CD4-positive, alpha-beta T cell (primary cell): ENCODE measurements around the gene TCF3. TPM values are rescaled to one million over a fixed set of nuclear protein-coding genes. Genes with fewer than 3 reads are reported as not detected.

Experiments
- ATAC-seq: fragments of 200-7000 bp; cut with Tn5 transposase; one replicate; pipeline ENCODE4 v1.10.0; 2022; ENCODE audit warnings: mild to moderate bottlenecking; ENCODE audit not compliant: poor library complexity
- CTCF ChIA-PET: fragments of 350-600 bp; sonication (Branson Sonifier 250); formaldehyde crosslinking; loops from one replicate; lab custom pipeline; 2021; ENCODE audit warnings: antibody characterized with exemption, inconsistent platforms; lab: Charles Lee
- POLR2A ChIA-PET: fragments of 350-600 bp; sonication (Branson Sonifier 250); formaldehyde crosslinking; loops from one replicate; lab custom pipeline; 2021; ENCODE audit warnings: antibody characterized with exemption, inconsistent platforms; lab: Charles Lee
- DNase-seq, 14 experiments: peaks; one replicate each; pipeline ENCODE4 v3.0.0-alpha.2; 2013 to 2020; ENCODE audit warnings: mixed read lengths in 2 of 14
- H3K27ac ChIP-seq, 2 donors: one replicate each; pipeline versions ENCODE4 v1.5.1 to v1.7.0; 2013; ENCODE audit warnings: low read length in 2 of 2, low read depth in 1 of 2, mild to moderate bottlenecking in 1 of 2
- H3K27me3 ChIP-seq, 2 experiments: 1 replicate in 1 of 2; 2 replicates in 1 of 2; pipeline versions ENCODE4 v1.6.1 to v1.7.0; 2013; ENCODE audit warnings: low read length in 2 of 2, control low read depth in 1 of 2, mild to moderate bottlenecking in 1 of 2, moderate library complexity in 1 of 2; ENCODE audit not compliant: insufficient read depth in 2 of 2, control insufficient read depth in 1 of 2
- H3K36me3 ChIP-seq: one replicate; pipeline ENCODE4 v1.6.1; 2013; ENCODE audit warnings: low read length, control low read depth; ENCODE audit not compliant: insufficient read depth
- H3K4me1 ChIP-seq: one replicate; pipeline ENCODE4 v1.6.1; 2013; ENCODE audit warnings: low read length, control low read depth; ENCODE audit not compliant: insufficient read depth
- H3K4me3 ChIP-seq: one replicate; pipeline ENCODE4 v1.5.1; 2013; ENCODE audit warnings: mild to moderate bottlenecking, low read length, moderate library complexity
- H3K9me3 ChIP-seq, 2 experiments: 1 replicate in 1 of 2; 2 replicates in 1 of 2; pipeline versions ENCODE4 v1.6.1 to v1.7.0; 2013; ENCODE audit warnings: low read length in 2 of 2, mild to moderate bottlenecking in 2 of 2, control low read depth in 1 of 2, moderate library complexity in 1 of 2; ENCODE audit not compliant: control insufficient read depth in 1 of 2, insufficient read depth in 1 of 2
- H3K27ac Mint-ChIP-seq: one replicate; pipeline ENCODE4 v1.8.0; 2020; ENCODE audit warnings: mixed read lengths
- H3K27me3 Mint-ChIP-seq: one replicate; pipeline ENCODE4 v1.8.0; 2021; ENCODE audit warnings: mixed read lengths
- H3K36me3 Mint-ChIP-seq: one replicate; pipeline ENCODE4 v1.8.0; 2021; ENCODE audit warnings: low read depth, mixed read lengths
- H3K4me1 Mint-ChIP-seq: one replicate; pipeline ENCODE4 v1.8.0; 2021; ENCODE audit warnings: low read depth, mixed read lengths
- H3K4me3 Mint-ChIP-seq: one replicate; pipeline ENCODE4 v1.8.0; 2020; ENCODE audit warnings: mild to moderate bottlenecking, mixed read lengths
- H3K9me3 Mint-ChIP-seq: one replicate; pipeline ENCODE4 v1.8.0; 2020; ENCODE audit warnings: mixed read lengths
- intact Hi-C, 2 experiments: fragments of 100-400 bp; cut with DNase I in 1 of 2; cut with micrococcal nuclease in 1 of 2; formaldehyde crosslinking; loops; one replicate each; pipeline versions ENCODE4 v1.15.1 to v1.9.0; 2023 to 2025; cut with DNase I, micrococcal nuclease
- total RNA-seq, 174 experiments: library from RNA in 2 of 174; stranded (reverse) in 2 of 174; gene quantifications; one replicate each; pipeline ENCODE4 v1.2.3 and lab custom pipeline; 2021 to 2026
- TF ChIP-seq, protein P1 (sequence below): fragments of 200-600 bp; IDR thresholded peaks from one replicate; pipeline ENCODE4 v1.8.0; 2022; ENCODE audit warnings: antibody characterized with exemption, mild to moderate bottlenecking

The TCF3 gene
- total RNA-seq, 2 experiments from 2014 or later = 51.2 to 52.2 TPM

DNA sequence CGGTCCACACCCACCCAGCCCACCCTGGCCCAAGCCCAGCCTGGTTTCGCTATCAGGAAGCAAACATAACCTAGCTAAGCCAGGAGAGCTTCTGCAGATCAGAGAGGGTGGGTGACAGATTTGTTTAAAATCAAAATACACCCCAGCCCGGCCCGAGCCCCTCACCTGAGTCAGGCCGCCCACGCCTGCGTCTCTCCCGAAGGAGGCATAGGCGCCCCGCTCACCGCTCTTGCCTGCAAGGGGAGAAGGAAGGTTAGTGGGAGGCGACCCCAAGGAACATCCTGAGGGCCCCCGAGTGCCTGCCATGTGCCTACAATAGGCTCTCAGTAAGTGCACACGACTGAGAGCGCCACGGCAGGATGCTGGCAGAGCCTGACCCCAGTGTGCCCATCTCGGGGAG lies 25.2 kb downstream of the TCF3 start:
- ATAC-seq (no peak), DNase-seq (no peak)
- intact Hi-C loops = no loop called here
- Mint-ChIP-seq H3K4me1 (peaks cover 7% of the 10 kb centered on the region), H3K27me3 (no peaks in the 10 kb centered on the region), H3K27ac (no peak overlapping the region), H3K9me3 (no peaks in the 10 kb centered on the region), H3K36me3 (peaks cover 19% of the 10 kb centered on the region), H3K4me3 (no peak overlapping the region)
- Histone ChIP-seq H3K36me3 (peaks cover 20% of the 10 kb centered on the region), H3K4me3 (no peak overlapping the region), H3K4me1 (no peaks in the 10 kb centered on the region), H3K27me3 (no peaks in the 10 kb centered on the region), H3K9me3 (peaks cover 0 to 3% of the 10 kb centered on the region in 2 experiments), H3K27ac (no peak overlapping the region)
- CTCF ChIA-PET = no interaction called here
- POLR2A ChIA-PET = no interaction called here
- TF ChIP-seq, protein P1, sequence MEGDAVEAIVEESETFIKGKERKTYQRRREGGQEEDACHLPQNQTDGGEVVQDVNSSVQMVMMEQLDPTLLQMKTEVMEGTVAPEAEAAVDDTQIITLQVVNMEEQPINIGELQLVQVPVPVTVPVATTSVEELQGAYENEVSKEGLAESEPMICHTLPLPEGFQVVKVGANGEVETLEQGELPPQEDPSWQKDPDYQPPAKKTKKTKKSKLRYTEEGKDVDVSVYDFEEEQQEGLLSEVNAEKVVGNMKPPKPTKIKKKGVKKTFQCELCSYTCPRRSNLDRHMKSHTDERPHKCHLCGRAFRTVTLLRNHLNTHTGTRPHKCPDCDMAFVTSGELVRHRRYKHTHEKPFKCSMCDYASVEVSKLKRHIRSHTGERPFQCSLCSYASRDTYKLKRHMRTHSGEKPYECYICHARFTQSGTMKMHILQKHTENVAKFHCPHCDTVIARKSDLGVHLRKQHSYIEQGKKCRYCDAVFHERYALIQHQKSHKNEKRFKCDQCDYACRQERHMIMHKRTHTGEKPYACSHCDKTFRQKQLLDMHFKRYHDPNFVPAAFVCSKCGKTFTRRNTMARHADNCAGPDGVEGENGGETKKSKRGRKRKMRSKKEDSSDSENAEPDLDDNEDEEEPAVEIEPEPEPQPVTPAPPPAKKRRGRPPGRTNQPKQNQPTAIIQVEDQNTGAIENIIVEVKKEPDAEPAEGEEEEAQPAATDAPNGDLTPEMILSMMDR = no peak

DNA sequence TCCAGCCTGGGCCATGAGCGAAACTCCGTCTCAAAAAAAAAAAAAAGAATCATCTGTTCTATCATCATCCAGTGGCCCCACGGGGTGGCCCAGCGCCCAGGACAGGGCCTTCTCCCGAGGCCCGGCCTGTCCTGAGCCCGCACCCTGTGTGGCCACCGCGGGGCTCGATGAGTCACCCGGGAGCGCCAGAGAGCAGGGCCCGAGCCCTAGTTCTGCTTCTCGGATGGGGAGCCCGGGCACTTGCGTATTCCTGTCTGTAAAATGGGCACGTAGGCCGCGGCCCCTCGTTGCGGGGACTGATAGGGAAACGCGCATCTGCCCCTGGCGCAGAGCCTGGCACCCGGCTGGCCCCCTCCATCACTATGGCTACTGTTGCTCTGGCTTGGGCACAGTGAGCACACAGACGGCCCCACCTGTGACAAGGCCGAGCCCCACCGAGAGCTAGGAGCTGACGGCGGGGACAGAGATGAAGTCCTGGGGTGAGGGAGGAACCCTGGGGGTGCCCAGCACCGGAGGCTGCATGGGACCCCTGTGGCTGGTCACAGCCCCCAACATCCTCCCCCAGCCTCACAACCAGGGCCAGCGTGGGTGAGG lies 25.9 kb downstream of the TCF3 start:
- intact Hi-C loops = no loop called here
- H3K9me3 Mint-ChIP-seq = no peaks in the 10 kb centered on the region

DNA sequence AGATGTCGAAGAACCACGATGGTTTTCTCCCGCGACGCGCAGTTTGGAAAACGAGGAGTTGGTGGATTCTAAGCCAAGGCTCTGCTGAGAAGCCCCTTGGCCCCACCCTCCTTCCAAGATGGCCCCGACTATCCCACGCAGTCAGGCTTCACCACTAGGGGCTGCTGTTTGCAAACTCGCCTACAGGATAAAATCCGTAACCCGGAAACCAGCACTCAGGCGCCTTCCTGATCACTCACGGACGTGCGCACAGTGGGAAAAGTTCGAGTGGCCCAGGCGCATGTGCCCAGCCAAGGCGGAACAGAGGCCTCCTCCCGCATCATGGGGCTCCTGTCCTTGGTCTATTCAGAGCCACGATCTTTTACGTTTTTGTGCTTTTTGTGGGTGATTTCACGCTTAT lies 28.0 kb downstream of the TCF3 start:
- Mint-ChIP-seq H3K27me3 (no peaks in the 10 kb centered on the region), H3K9me3 (no peaks in the 10 kb centered on the region), H3K36me3 (peaks cover 19% of the 10 kb centered on the region), H3K4me1 (peaks cover 7% of the 10 kb centered on the region), H3K4me3 (no peak overlapping the region), H3K27ac (no peak overlapping the region)
- DNase-seq = peak; percentile 23 to 72 (median 44)
- Histone ChIP-seq H3K4me1 (no peaks in the 10 kb centered on the region), H3K27me3 (no peaks in the 10 kb centered on the region), H3K27ac (no peak overlapping the region), H3K4me3 (no peak overlapping the region), H3K9me3 (peaks cover 0 to 3% of the 10 kb centered on the region in 2 experiments), H3K36me3 (peaks cover 30% of the 10 kb centered on the region)
- TF ChIP-seq, protein P1 = peak; percentile 51
- intact Hi-C loops = loop anchor here in 1 of 2 experiments (5.0 kb wide), 1 partner anchor 48 kb away; no protein-coding TSS in a partner anchor
- CTCF ChIA-PET = interaction anchor here (1.2 kb wide), 2 partner anchors 15 to 27 kb away, joined by 3 read pairs; no protein-coding TSS in a partner anchor
- peak; percentile 94 for ATAC-seq
- POLR2A ChIA-PET = interaction anchor here (0.6 kb wide), 1 partner anchor 20 kb away, joined by 4 read pairs; no protein-coding TSS in a partner anchor

More for the DNA sequence above, 25.9 kb downstream of the TCF3 start:
- no peak for ATAC-seq
- no peaks in the 10 kb centered on the region for H3K27me3 ChIP-seq
- CTCF ChIA-PET = no interaction called here
- Mint-ChIP-seq H3K36me3 (peaks cover 19% of the 10 kb centered on the region), H3K4me3 (no peak overlapping the region), H3K4me1 (peaks cover 7% of the 10 kb centered on the region), H3K27ac (no peak overlapping the region), H3K27me3 (no peaks in the 10 kb centered on the region)
- H3K9me3 ChIP-seq = peaks cover 0 to 3% of the 10 kb centered on the region in 2 experiments
- POLR2A ChIA-PET = no interaction called here
- TF ChIP-seq, protein P1 = no peak
- H3K36me3 ChIP-seq = peaks cover 19% of the 10 kb centered on the region
- no peak overlapping the region for H3K27ac ChIP-seq
- H3K4me3 ChIP-seq = no peak overlapping the region
- no peak for DNase-seq
- no peaks in the 10 kb centered on the region for H3K4me1 ChIP-seq
